MCF 10A (cell line): Measurements from ENCODE around the gene RELT. TPM values are rescaled to one million over a fixed set of nuclear protein-coding genes. Genes with fewer than 3 reads are reported as not detected.
A peak's percentile ranks its signal among the peaks of the same experiment; 100 is the strongest.

Experiments
- BruUV-seq: library from RNA; stranded (reverse); fragments of 400-500 nt; replicated peaks from 2 replicates; lab custom pipeline; 2021; lab: Mats Ljungman, UMichigan
- CTCF ChIA-PET: fragments of 300-600 bp; sonication (Branson Sonifier 250); formaldehyde crosslinking; extraction: SDS; loops from one replicate; lab custom pipeline; 2021; ENCODE audit warnings: antibody characterized with exemption, inconsistent platforms; lab: Yijun Ruan, JAX
- POLR2A ChIA-PET: fragments of 300-600, 350-650 bp; sonication (Branson Sonifier 250); formaldehyde crosslinking; extraction: SDS; loops from one replicate; lab custom pipeline; 2020; ENCODE audit warnings: antibody characterized with exemption, inconsistent platforms; lab: Yijun Ruan, JAX
- DNase-seq: peaks from one replicate; pipeline ENCODE4 v3.0.0-alpha.2; 2018; ENCODE audit not compliant: unreplicated experiment
- H3K27ac Mint-ChIP-seq: one replicate; pipeline ENCODE4 v1.8.0; 2022; ENCODE audit warnings: mild to moderate bottlenecking, low read depth, mixed read lengths; ENCODE audit not compliant: unreplicated experiment
- H3K27me3 Mint-ChIP-seq: one replicate; pipeline ENCODE4 v1.8.0; 2022; ENCODE audit warnings: mixed read lengths; ENCODE audit not compliant: insufficient read depth, unreplicated experiment
- H3K36me3 Mint-ChIP-seq: one replicate; pipeline ENCODE4 v1.8.0; 2022; ENCODE audit warnings: mild to moderate bottlenecking, moderate library complexity, mixed read lengths; ENCODE audit not compliant: insufficient read depth, unreplicated experiment
- H3K4me1 Mint-ChIP-seq: one replicate; pipeline ENCODE4 v1.8.0; 2022; ENCODE audit warnings: mixed read lengths; ENCODE audit not compliant: insufficient read depth, unreplicated experiment
- H3K4me3 Mint-ChIP-seq: one replicate; pipeline ENCODE4 v1.8.0; 2022; ENCODE audit warnings: mild to moderate bottlenecking, moderate library complexity, mixed read lengths; ENCODE audit not compliant: unreplicated experiment
- H3K9me3 Mint-ChIP-seq: one replicate; pipeline ENCODE4 v1.8.0; 2022; ENCODE audit warnings: mixed read lengths; ENCODE audit not compliant: unreplicated experiment
- intact Hi-C: fragments of 100-400 bp; cut with micrococcal nuclease; formaldehyde crosslinking; loops from 2 replicates; pipeline ENCODE4 v1.14.1; 2022
- total RNA-seq: library from RNA; stranded (reverse); gene quantifications from 2 replicates; pipeline ENCODE4 v1.2.3, GENCODE V29; 2022
- TF ChIP-seq, protein P1 (sequence below): fragments of 200-600 bp; IDR thresholded peaks from one replicate; pipeline ENCODE4 v1.8.0; 2022; ENCODE audit warnings: antibody characterized with exemption, mild to moderate bottlenecking; ENCODE audit not compliant: unreplicated experiment

The RELT gene
- total RNA-seq, 1 experiment from 2014 or later: 8.4 TPM

DNA sequence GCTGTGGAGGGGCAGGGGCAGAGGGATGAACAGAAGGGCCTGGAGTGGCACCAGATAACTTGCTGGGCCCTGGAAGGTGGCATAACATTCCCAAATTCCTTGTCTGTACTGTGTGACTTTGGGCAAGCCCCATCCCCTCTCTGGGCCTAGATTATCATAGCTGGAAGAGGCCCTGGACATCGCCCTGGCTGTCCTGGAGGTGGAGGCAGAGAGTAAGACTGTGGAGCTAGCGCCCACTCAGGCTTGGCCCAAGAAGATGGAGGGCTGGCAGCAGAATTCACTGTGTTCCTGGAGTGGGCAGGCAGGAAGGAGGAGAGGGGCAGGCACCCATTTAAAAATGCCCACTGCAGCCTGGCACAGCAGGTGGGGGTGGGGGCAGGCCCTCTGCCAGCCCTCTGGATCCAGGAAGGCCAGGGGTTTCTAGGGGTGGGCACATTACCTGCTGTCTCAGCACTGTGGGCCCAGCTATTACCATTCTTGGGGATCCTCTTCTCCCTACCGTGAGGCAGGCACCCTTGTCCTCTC is 45.6 kb upstream of the RELT start:
- ChIA-PET POLR2A (interaction anchor here (0.8 kb wide), 1 partner anchor 22 kb away, joined by 4 read pairs; the partner anchor contains the start of gene ARHGEF17), CTCF (interaction anchor here (0.7 to 1.0 kb wide), 4 partner anchors 13 to 329 kb away, joined by 3 to 4 read pairs (median 4); no protein-coding TSS in a partner anchor)
- peaks cover 28% of the 10 kb centered on the region for H3K4me1 Mint-ChIP-seq
- peak; percentile 27 for DNase-seq
- no peak overlapping the region for H3K4me3 Mint-ChIP-seq
- no peaks in the 10 kb centered on the region for H3K9me3 Mint-ChIP-seq
- no peaks in the 10 kb centered on the region for H3K27me3 Mint-ChIP-seq
- H3K27ac Mint-ChIP-seq: no peak overlapping the region
- TF ChIP-seq, protein P1, sequence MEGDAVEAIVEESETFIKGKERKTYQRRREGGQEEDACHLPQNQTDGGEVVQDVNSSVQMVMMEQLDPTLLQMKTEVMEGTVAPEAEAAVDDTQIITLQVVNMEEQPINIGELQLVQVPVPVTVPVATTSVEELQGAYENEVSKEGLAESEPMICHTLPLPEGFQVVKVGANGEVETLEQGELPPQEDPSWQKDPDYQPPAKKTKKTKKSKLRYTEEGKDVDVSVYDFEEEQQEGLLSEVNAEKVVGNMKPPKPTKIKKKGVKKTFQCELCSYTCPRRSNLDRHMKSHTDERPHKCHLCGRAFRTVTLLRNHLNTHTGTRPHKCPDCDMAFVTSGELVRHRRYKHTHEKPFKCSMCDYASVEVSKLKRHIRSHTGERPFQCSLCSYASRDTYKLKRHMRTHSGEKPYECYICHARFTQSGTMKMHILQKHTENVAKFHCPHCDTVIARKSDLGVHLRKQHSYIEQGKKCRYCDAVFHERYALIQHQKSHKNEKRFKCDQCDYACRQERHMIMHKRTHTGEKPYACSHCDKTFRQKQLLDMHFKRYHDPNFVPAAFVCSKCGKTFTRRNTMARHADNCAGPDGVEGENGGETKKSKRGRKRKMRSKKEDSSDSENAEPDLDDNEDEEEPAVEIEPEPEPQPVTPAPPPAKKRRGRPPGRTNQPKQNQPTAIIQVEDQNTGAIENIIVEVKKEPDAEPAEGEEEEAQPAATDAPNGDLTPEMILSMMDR: no peak
- intact Hi-C loops: no loop called here
- H3K36me3 Mint-ChIP-seq: peaks cover 15% of the 10 kb centered on the region
- no TSS peak for BruUV-seq

DNA sequence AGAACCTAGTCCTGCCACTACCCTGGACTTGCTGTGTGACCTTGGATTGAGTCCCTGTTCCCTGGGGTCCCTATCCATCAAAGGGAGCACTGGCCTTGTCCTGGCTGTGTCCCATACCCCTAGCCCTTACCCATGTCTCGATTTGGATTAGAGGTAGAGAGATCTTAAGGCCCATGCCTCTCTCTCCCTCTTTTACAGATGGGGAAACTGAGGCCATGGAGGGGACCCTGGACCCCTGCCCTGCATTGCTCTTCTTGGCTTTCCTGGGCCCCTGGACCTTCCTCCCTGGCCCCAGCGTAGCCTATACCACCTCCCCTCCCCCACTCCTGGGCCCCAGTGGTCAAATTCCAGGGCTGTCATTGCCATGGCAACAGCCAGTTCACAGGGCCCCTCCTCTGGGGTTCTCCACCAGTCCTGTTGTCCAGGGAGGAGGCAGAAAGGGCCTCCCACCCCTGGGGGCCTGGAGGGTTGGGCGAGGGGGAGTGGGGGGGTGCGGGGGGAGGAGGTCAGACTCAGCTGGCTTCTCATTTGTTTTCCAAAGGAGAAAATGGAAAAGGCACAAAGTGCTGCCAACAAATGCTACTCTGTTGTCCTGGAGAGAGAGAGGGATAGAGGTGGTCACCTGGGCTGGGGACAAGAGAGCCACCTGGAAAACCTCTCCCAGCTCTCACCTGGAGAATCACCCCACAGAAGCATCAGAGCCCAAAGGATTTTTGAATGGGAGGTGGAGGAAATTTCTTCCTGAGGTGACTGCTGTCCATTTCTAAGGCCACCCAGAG is 44.9 kb upstream of the RELT start:
- no peak for DNase-seq
- H3K4me3 Mint-ChIP-seq: no peak overlapping the region
- H3K36me3 Mint-ChIP-seq: peaks cover 8% of the 10 kb centered on the region
- ChIA-PET CTCF (interaction anchor here (0.7 to 1.0 kb wide), 2 partner anchors 14 to 41 kb away, joined by 3 read pairs; no protein-coding TSS in a partner anchor), POLR2A (no interaction called here)
- no peaks in the 10 kb centered on the region for H3K27me3 Mint-ChIP-seq
- intact Hi-C loops: no loop called here
- H3K27ac Mint-ChIP-seq: no peak overlapping the region
- H3K4me1 Mint-ChIP-seq: peaks cover 29% of the 10 kb centered on the region
- TF ChIP-seq, protein P1: no peak
- H3K9me3 Mint-ChIP-seq: no peaks in the 10 kb centered on the region
- BruUV-seq: no TSS peak

DNA sequence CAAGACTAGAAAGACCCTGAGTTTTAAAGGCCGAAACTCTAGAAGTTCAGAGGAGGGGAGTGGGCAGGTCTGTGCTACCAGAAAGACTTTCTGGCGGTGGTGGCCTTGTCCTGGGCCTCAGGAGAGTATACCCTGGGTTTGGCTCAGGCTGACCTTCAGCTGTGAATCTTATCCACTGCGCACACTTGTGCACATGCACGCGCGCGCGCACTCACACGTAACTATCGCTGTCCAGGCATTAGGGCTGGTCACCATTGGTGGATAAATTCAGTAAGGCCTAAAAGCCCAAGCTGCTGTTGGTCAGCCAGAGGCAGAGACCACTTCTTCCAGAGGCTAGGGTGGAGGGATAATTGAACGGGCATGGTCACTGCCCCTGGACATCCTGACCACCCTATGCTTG is 43.0 kb upstream of the RELT start:
- no TSS peak for BruUV-seq
- POLR2A ChIA-PET: interaction anchor here (4.2 kb wide), 1 partner anchor 25 kb away, joined by 36 read pairs; the partner anchor contains the start of gene ARHGEF17
- CTCF ChIA-PET: interaction anchor here (0.6 to 7.5 kb wide), 4 partner anchors 17 to 608 kb away, joined by 3 to 127 read pairs (median 30); partner anchors contain the start of gene ARHGEF17
- no peaks in the 10 kb centered on the region for H3K9me3 Mint-ChIP-seq
- intact Hi-C loops: no loop called here
- no peak overlapping the region for H3K27ac Mint-ChIP-seq
- H3K27me3 Mint-ChIP-seq: no peaks in the 10 kb centered on the region
- peaks cover 12% of the 10 kb centered on the region for H3K36me3 Mint-ChIP-seq
- H3K4me1 Mint-ChIP-seq: peaks cover 19% of the 10 kb centered on the region
- no peak for DNase-seq
- TF ChIP-seq, protein P1: no peak
- no peak overlapping the region for H3K4me3 Mint-ChIP-seq
